ENCODE measurements around the gene HAND2. TPM values are rescaled to one million over a fixed set of nuclear protein-coding genes. Genes with fewer than 3 reads are reported as not detected.

HAND2 gene
- total RNA-seq, 1 donor from 2014 or later = 6.0 TPM

- Histone ChIP-seq H3K27me3 (no peaks in the 10 kb centered on the region), H3K36me3 (no peaks in the 10 kb centered on the region), H3K27ac (peak overlapping the region; percentile 96 to 97), H3K9me3 (no peaks in the 10 kb centered on the region), H3K4me3 (peak overlapping the region; percentile 34 to 55), H3K4me1 (peaks cover 0 to 23% of the 10 kb centered on the region in 2 donors)
- intact Hi-C loops (cut with DNase I) = loop anchor here (5.0 kb wide), 1 partner anchor 398 kb away; no protein-coding TSS in a partner anchor
- TF ChIP-seq CTCF (IDR thresholded peaks at IDR 0.05) = no peak
- DNase-seq (ENCODE audit: low spot score in 2 of 2) = peak in 1 of 2 donors; percentile 61
Measured at GRCh38 chr4:173519111-173520101, 10.6 kb downstream of the HAND2 start.

GRCh38 chr4:173518425-173519102 lies 11.5 kb downstream of the HAND2 start:
- peaks cover 0 to 19% of the 10 kb centered on the region in 2 donors for H3K4me1 ChIP-seq
- H3K9me3 ChIP-seq = no peaks in the 10 kb centered on the region
- intact Hi-C loops (cut with DNase I) = no loop called here
- peak in 1 of 2 donors; percentile 64 for DNase-seq (ENCODE audit: low spot score in 2 of 2)
- H3K27me3 ChIP-seq = no peaks in the 10 kb centered on the region
- H3K4me3 ChIP-seq = peak overlapping the region; percentile 34 to 55
- no peak for TF ChIP-seq CTCF (IDR thresholded peaks at IDR 0.05)
- H3K36me3 ChIP-seq = no peaks in the 10 kb centered on the region
- H3K27ac ChIP-seq = peak overlapping the region; percentile 96 to 97

GRCh38 chr4:173517781-173518424 lies 12.1 kb downstream of the HAND2 start:
- H3K36me3 ChIP-seq = no peaks in the 10 kb centered on the region
- no peaks in the 10 kb centered on the region for H3K9me3 ChIP-seq
- peak in 1 of 2 donors; percentile 83 for DNase-seq (ENCODE audit: low spot score in 2 of 2)
- H3K4me3 ChIP-seq = peak overlapping the region; percentile 34 to 55
- H3K4me1 ChIP-seq = peaks cover 0 to 15% of the 10 kb centered on the region in 2 donors
- TF ChIP-seq CTCF (IDR thresholded peaks at IDR 0.05) = no peak
- no peaks in the 10 kb centered on the region for H3K27me3 ChIP-seq
- H3K27ac ChIP-seq = peak overlapping the region; percentile 96 to 97
- intact Hi-C loops (cut with DNase I) = no loop called here

- DNase-seq (ENCODE audit: low spot score in 2 of 2) = peak in 1 of 2 donors; percentile 63
- peaks cover 0 to 15% of the 10 kb centered on the region in 2 donors for H3K4me1 ChIP-seq
Measured at GRCh38 chr4:173516621-173517524, 13.2 kb downstream of the HAND2 start.

More at GRCh38 chr4:173516621-173517524, 13.2 kb downstream of the HAND2 start:
- H3K9me3 ChIP-seq = no peaks in the 10 kb centered on the region
- intact Hi-C loops (cut with DNase I) = no loop called here
- peak overlapping the region in 1 of 2 donors; percentile 1 for H3K4me3 ChIP-seq
- no peaks in the 10 kb centered on the region for H3K27me3 ChIP-seq
- H3K27ac ChIP-seq = peak overlapping the region; percentile 96 to 97
- H3K36me3 ChIP-seq = no peaks in the 10 kb centered on the region
- TF ChIP-seq CTCF (IDR thresholded peaks at IDR 0.05) = no peak

All from ascending aorta (tissue), 2 donors.